Measurements from ENCODE around the gene CDC37.

CDC37 gene

GRCh38 chr19:10352764-10353671 is 50.3 kb downstream of the CDC37 start:
- DNase-seq, result no peak

- no peak for DNase-seq
These were observed 56.8 kb downstream of the CDC37 start for GRCh38 chr19:10346509-10346908.

- DNase-seq, result no peak
These were observed 58.6 kb downstream of the CDC37 start for GRCh38 chr19:10344780-10345179.

GRCh38 chr19:10343495-10343894 is 59.8 kb downstream of the CDC37 start:
- no peak for DNase-seq
